ENCODE results near the gene R3HCC1L.
"Not testable (repeated sequence)": the region's sequence is repeated elsewhere in the genome, so short reads cannot be mapped to it uniquely, and the experiment has no call there.

R3HCC1L gene

DNA sequence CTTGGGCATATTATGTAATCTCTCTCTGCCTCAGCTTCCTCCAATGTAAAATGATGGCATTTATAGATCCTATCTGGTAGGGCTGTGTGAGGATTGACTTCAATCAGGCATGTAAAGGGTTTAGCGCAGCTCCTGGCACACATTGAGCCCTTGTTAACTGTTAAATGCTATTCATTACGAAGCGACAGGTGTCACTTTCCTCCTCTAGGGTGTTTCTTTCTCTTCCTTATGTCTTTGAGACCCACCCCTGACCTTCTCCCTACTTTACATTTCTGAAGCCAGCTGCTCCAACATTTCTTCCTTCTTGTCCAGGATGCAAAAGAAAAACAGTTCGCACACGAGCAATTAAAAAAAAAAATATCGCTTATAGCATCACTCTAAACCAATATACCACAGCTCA lies 5.7 kb upstream of the R3HCC1L start:
- TF ChIP-seq CTCF (IDR thresholded peaks at IDR 0.05; ENCODE audit: borderline replicate concordance, insufficient read depth, low read depth, low read length) = no peak
- H3K4me3 ChIP-seq (ENCODE audit: low read depth, low read length) = no peak overlapping the region

DNA sequence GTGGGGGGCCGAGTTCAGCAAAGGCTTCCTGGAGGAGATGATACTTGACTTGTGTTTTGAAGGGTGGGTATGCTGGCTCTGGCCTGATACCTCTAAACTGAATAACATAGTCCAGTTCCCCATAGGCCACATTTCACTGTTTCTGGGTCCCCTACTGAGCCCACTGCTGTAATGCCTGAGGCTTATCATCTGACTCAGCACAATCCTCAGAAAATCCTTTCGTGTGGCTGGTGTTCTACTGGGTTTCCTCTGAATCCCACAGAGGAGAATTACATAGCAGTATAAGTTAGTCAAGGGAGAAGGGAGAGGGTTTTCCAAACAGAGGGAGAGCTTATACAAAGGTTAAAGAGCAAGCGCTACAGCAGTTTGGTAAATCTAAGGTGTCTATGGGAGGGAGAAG lies 2.8 kb upstream of the R3HCC1L start:
- no peak for TF ChIP-seq CTCF (IDR thresholded peaks at IDR 0.05; ENCODE audit: borderline replicate concordance, insufficient read depth, low read depth, low read length)
- H3K4me3 ChIP-seq (ENCODE audit: low read depth, low read length) = no peak overlapping the region

- H3K4me3 ChIP-seq (ENCODE audit: low read depth, low read length) = not testable (repeated sequence)
These were observed 1.2 kb upstream of the R3HCC1L start for GRCh38 chr10:98133075-98133752.

DNA sequence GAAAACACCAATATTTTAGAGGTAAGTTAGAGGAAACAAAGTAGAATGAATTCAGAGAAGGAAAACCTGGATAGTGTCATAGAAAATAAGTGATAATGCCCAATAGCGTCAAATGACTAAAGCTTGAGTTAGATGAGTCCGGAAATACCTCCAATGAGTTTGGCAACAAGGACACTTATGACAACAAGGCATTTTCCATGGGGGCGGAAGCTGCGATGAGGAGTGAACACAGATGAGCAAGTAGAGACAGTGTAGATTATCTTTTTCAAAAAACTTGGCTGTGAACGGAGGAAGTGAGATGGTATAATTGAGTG lies 383 bp upstream of the R3HCC1L start:
- no peak for TF ChIP-seq CTCF (IDR thresholded peaks at IDR 0.05; ENCODE audit: borderline replicate concordance, insufficient read depth, low read depth, low read length)
- peak overlapping the region; percentile 86 for H3K4me3 ChIP-seq (ENCODE audit: low read depth, low read length)

- peak overlapping the region; percentile 86 for H3K4me3 ChIP-seq (ENCODE audit: low read depth, low read length)
- TF ChIP-seq CTCF (IDR thresholded peaks at IDR 0.05; ENCODE audit: borderline replicate concordance, insufficient read depth, low read depth, low read length) = no peak
These were observed 904 bp downstream of the R3HCC1L start for GRCh38 chr10:98135222-98135899.

GRCh38 chr10:98136775-98137174 lies 2.3 kb downstream of the R3HCC1L start:
- not testable (repeated sequence) for H3K4me3 ChIP-seq (ENCODE audit: low read depth, low read length)

DNA sequence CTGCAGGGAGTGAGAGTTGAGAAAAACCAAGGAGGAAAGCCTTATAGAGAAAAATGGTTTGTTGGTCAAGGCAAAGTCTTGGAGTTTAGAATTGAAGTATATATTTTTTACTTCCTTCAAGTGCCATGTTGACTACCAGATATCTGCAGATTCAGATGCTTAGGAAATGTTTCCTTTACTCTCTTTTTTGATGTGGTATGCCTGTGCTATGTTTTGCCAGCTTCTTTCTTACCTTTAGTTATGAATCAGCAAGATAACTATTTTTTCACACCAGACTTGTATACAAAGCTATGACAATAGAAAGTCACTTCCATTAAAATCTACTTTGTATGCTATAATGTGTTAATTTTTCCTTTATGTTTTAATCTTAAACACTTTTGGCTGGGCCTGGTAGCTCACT lies 3.6 kb downstream of the R3HCC1L start:
- TF ChIP-seq CTCF (IDR thresholded peaks at IDR 0.05; ENCODE audit: borderline replicate concordance, insufficient read depth, low read depth, low read length) = no peak

GRCh38 chr10:98139431-98139830 lies 5.0 kb downstream of the R3HCC1L start:
- no peak for TF ChIP-seq CTCF (IDR thresholded peaks at IDR 0.05; ENCODE audit: borderline replicate concordance, insufficient read depth, low read depth, low read length)
- H3K4me3 ChIP-seq (ENCODE audit: low read depth, low read length) = no peak overlapping the region

More for the DNA sequence above, 3.6 kb downstream of the R3HCC1L start:
- no peak overlapping the region for H3K4me3 ChIP-seq (ENCODE audit: low read depth, low read length)
